ENCODE data around the gene TRIM38.

GRCh38 chr6:25960734-25961133 lies 1.9 kb upstream of the TRIM38 start:
- TF ChIP-seq POLR2AphosphoS5 (IDR thresholded peaks at IDR 0.05) (no peak), CTCF (IDR thresholded peaks at IDR 0.05; ENCODE audit: poor library complexity, severe bottlenecking) (no peak), EP300 (conservative IDR thresholded peaks at IDR 0.05; ENCODE audit: poor library complexity, severe bottlenecking) (no peak)

Measured in neural cell (in vitro differentiated cells).